OCI-LY3 (cell line): ENCODE data around the gene CD200R1L.

ENCODE experiments used
- H2AFZ ChIP-seq: fragments of 200-600, 300-600 bp; shearing (Covaris generic); 2 replicates; pipeline ENCODE4 v1.6.0; 2014; ENCODE audit warnings: antibody characterized with exemption, low read depth, low read length
- H3K27ac ChIP-seq: fragments of 200-600, 300-600 bp; sonication (generic); 2 replicates; pipeline ENCODE4 v1.5.1; 2014; ENCODE audit warnings: mild to moderate bottlenecking, low read length, moderate library complexity, mixed read lengths
- H3K27me3 ChIP-seq: fragments of 200-600, 300-600 bp; sonication (generic); 2 replicates; pipeline ENCODE4 v1.6.1; 2014; ENCODE audit warnings: low read depth, low read length, mixed read lengths
- H3K36me3 ChIP-seq: fragments of 200-600, 300-600 bp; sonication (generic); replicated peaks from 2 replicates; pipeline ENCODE3; 2014; ENCODE audit warnings: low read depth, low read length, mixed read lengths
- H3K4me1 ChIP-seq: fragments of 300-600, 200-600 bp; sonication (generic); 2 replicates; pipeline ENCODE4 v1.6.1; 2014; ENCODE audit warnings: low read length, mixed read lengths
- H3K4me2 ChIP-seq: fragments of 200-600, 300-600 bp; sonication (generic); 2 replicates; pipeline ENCODE4 v1.6.1; 2014; ENCODE audit warnings: low read length, mixed read lengths
- H3K4me3 ChIP-seq: fragments of 300-600, 200-600 bp; sonication (generic); 2 replicates; pipeline ENCODE4 v1.5.1; 2014; ENCODE audit warnings: antibody characterized with exemption, mild to moderate bottlenecking, low read length, moderate library complexity
- H3K79me2 ChIP-seq: fragments of 300-600, 200-600 bp; shearing (Covaris generic); 2 replicates; pipeline ENCODE4 v1.6.1; 2014; ENCODE audit warnings: mild to moderate bottlenecking, low read length, mixed read lengths
- H3K9ac ChIP-seq: fragments of 300-600, 200-600 bp; shearing (Covaris generic); 2 replicates; pipeline ENCODE4 v1.6.0; 2014; ENCODE audit warnings: mild to moderate bottlenecking, low read length, moderate library complexity
- H3K9me3 ChIP-seq: fragments of 200-600, 300-600 bp; shearing (Covaris generic); 2 replicates; pipeline ENCODE4 v1.6.1; 2014; ENCODE audit warnings: low read length, mixed read lengths; ENCODE audit not compliant: insufficient read depth
- H4K20me1 ChIP-seq: fragments of 200-600, 300-600 bp; sonication (generic); 2 replicates; pipeline ENCODE4 v1.6.1; 2016; ENCODE audit warnings: low read length, mixed read lengths; ENCODE audit not compliant: insufficient read depth
- EZH2phosphoT487 ChIP-seq: fragments of 200-600 bp; shearing (Covaris generic); IDR thresholded peaks from 2 replicates; pipeline ENCODE4 v1.6.1; 2018; ENCODE audit warnings: antibody characterized with exemption, mixed run types, low read depth
- TF ChIP-seq, protein P1 (sequence below): fragments of 200-600, 300-600 bp; sonication (generic); IDR thresholded peaks from 2 replicates; pipeline ENCODE4 v1.5.1; 2014; ENCODE audit warnings: antibody characterized with exemption, low read length, low read depth

Gene CD200R1L

GRCh38 chr3:112776836-112777235 lies 69.8 kb downstream of the CD200R1L start:
- Histone ChIP-seq H4K20me1 (no peaks in the 10 kb centered on the region), H3K36me3 (no peaks in the 10 kb centered on the region), H3K9me3 (no peaks in the 10 kb centered on the region), H3K27ac (no peak overlapping the region), H2AFZ (no peak overlapping the region), H3K4me2 (no peak overlapping the region), H3K79me2 (no peaks in the 10 kb centered on the region), H3K9ac (no peak overlapping the region), H3K4me1 (peaks cover 51% of the 10 kb centered on the region), H3K4me3 (no peak overlapping the region), H3K27me3 (no peaks in the 10 kb centered on the region)
- TF ChIP-seq, protein P1, sequence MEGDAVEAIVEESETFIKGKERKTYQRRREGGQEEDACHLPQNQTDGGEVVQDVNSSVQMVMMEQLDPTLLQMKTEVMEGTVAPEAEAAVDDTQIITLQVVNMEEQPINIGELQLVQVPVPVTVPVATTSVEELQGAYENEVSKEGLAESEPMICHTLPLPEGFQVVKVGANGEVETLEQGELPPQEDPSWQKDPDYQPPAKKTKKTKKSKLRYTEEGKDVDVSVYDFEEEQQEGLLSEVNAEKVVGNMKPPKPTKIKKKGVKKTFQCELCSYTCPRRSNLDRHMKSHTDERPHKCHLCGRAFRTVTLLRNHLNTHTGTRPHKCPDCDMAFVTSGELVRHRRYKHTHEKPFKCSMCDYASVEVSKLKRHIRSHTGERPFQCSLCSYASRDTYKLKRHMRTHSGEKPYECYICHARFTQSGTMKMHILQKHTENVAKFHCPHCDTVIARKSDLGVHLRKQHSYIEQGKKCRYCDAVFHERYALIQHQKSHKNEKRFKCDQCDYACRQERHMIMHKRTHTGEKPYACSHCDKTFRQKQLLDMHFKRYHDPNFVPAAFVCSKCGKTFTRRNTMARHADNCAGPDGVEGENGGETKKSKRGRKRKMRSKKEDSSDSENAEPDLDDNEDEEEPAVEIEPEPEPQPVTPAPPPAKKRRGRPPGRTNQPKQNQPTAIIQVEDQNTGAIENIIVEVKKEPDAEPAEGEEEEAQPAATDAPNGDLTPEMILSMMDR = no peak
- TF ChIP-seq EZH2phosphoT487 = no peak

GRCh38 chr3:112776000-112776399 lies 70.7 kb downstream of the CD200R1L start:
- Histone ChIP-seq H3K4me3 (no peak overlapping the region), H3K79me2 (no peaks in the 10 kb centered on the region), H3K9ac (no peak overlapping the region; the same call in 1 of the 2 replicates), H3K36me3 (no peaks in the 10 kb centered on the region), H3K27ac (peak overlapping the region; percentile 26), H2AFZ (peak overlapping the region; percentile 58; the same call in 1 of the 2 replicates), H3K9me3 (no peaks in the 10 kb centered on the region), H3K4me1 (peaks cover 51% of the 10 kb centered on the region), H3K27me3 (no peaks in the 10 kb centered on the region), H3K4me2 (peak overlapping the region; percentile 42), H4K20me1 (no peaks in the 10 kb centered on the region)
- no peak for TF ChIP-seq EZH2phosphoT487
- TF ChIP-seq, protein P1 = no peak

DNA sequence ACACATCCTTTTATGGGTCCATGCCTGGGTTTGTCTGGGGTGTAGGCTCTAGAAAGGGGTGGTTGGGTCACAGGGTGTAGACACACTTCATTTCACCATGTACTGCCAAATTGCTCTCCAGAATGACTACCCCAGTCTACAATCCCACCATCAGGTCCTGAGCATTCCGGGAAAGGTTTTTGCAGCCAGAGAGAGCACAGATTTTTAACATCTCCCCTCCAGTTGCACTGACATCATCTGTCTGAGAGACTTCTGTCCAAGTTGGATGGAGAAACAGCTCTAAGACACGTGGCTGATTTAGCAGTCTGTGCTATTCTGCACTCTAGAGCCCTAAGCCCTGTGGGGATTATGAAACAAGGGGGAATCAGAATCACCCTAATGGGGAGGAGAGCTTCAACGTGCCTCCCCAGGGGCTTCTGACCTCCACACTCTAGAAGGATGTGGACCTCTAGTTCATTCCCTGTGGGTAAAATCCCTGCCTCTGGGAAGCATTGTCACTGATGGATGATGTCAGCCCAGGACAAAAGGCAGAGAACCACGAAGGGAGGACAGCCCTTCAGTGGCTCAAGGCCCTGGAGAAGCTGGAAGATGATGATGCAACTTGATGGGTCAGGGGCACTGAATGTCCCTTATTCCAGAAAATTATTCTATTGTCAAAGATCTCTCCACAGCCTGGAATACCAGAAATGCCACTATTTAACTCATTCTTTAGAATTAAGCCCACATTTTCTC lies 71.5 kb downstream of the CD200R1L start:
- Histone ChIP-seq H2AFZ (no peak overlapping the region), H3K27ac (peak overlapping the region; percentile 26; the same call in 1 of the 2 replicates), H3K27me3 (no peaks in the 10 kb centered on the region), H3K4me1 (peaks cover 46% of the 10 kb centered on the region), H3K9ac (no peak overlapping the region), H3K36me3 (no peaks in the 10 kb centered on the region), H3K9me3 (no peaks in the 10 kb centered on the region), H3K4me3 (no peak overlapping the region), H3K79me2 (no peaks in the 10 kb centered on the region), H3K4me2 (no peak overlapping the region), H4K20me1 (no peaks in the 10 kb centered on the region)
- TF ChIP-seq, protein P1 = no peak
- TF ChIP-seq EZH2phosphoT487 = no peak

DNA sequence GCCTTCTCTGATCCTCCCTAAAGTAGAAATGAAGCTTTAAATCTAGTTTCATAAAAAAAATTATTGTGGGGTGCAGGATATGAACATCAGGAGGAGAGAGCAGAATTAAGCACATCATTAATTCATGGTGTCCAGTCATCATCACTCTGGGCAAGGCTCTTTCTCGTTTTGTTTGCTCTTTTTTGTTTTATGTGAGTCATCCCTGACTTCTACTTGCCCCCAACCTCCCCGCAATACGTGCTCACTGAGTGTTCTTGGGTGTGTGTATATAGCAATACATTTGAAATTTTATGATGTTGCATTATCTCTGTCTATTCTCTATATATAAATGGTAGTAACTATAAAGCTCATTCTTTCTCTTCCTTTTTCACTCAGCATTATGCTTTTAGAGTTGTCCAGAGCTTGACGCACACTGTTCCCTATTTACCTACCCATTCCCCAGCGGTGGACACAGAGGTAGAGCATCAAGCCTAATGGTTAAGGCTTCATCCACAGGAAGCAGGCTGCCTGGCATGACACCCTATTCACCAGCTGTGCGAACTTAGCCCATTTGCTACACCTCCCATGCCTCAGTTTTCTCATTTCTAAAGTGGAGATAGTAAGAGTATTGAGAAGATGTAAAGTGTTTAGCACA lies 72.3 kb downstream of the CD200R1L start:
- Histone ChIP-seq H3K4me2 (no peak overlapping the region), H3K9me3 (no peaks in the 10 kb centered on the region), H3K27me3 (no peaks in the 10 kb centered on the region), H3K79me2 (no peaks in the 10 kb centered on the region), H2AFZ (no peak overlapping the region), H4K20me1 (no peaks in the 10 kb centered on the region), H3K9ac (no peak overlapping the region), H3K36me3 (no peaks in the 10 kb centered on the region), H3K4me1 (peaks cover 49% of the 10 kb centered on the region), H3K4me3 (no peak overlapping the region), H3K27ac (no peak overlapping the region)
- no peak for TF ChIP-seq EZH2phosphoT487
- TF ChIP-seq, protein P1 = no peak
